ENCODE results near the gene CTCF. TPM values are rescaled to one million over a fixed set of nuclear protein-coding genes. Genes with fewer than 3 reads are reported as not detected.

Gene CTCF
- total RNA-seq, 3 donors from 2014 or later, result 41.1 to 55.5 (median 43.4) TPM

GRCh38 chr16:67571981-67572431, 9.7 kb downstream of the CTCF start:
- Histone ChIP-seq H3K4me3 (no peak overlapping the region), H3K4me1 (ENCODE audit: low read depth) (peaks cover 3% of the 10 kb centered on the region), H3K9me3 (no peaks in the 10 kb centered on the region), H3K36me3 (ENCODE audit: low read depth) (no peaks in the 10 kb centered on the region)
- TF ChIP-seq CTCF (IDR thresholded peaks at IDR 0.05), result no peak
- no peak for ATAC-seq
- no peak for DNase-seq
- intact Hi-C loops (cut with DNase I, micrococcal nuclease), result no loop called here

GRCh38 chr16:67579686-67580085, 17.4 kb downstream of the CTCF start:
- no peaks in the 10 kb centered on the region for H3K9me3 ChIP-seq
- DNase-seq (no peak), ATAC-seq (no peak)
- no peak overlapping the region for H3K4me3 ChIP-seq
- no peak for TF ChIP-seq CTCF (IDR thresholded peaks at IDR 0.05)
- intact Hi-C loops (cut with DNase I, micrococcal nuclease), result no loop called here
- peaks cover 3% of the 10 kb centered on the region for H3K4me1 ChIP-seq (ENCODE audit: low read depth)
- no peaks in the 10 kb centered on the region for H3K36me3 ChIP-seq (ENCODE audit: low read depth)

- intact Hi-C loops (cut with DNase I, micrococcal nuclease), result no loop called here
- TF ChIP-seq CTCF (IDR thresholded peaks at IDR 0.05), result no peak
- Histone ChIP-seq H3K36me3 (ENCODE audit: low read depth) (no peaks in the 10 kb centered on the region), H3K9me3 (no peaks in the 10 kb centered on the region), H3K4me1 (ENCODE audit: low read depth) (peaks cover 3% of the 10 kb centered on the region), H3K4me3 (no peak overlapping the region)
- ATAC-seq (no peak), DNase-seq (no peak)
Measured at GRCh38 chr16:67580202-67580601, 17.9 kb downstream of the CTCF start.

- Histone ChIP-seq H3K4me1 (ENCODE audit: low read depth) (no peaks in the 10 kb centered on the region), H3K4me3 (no peak overlapping the region), H3K36me3 (ENCODE audit: low read depth) (no peaks in the 10 kb centered on the region), H3K9me3 (no peaks in the 10 kb centered on the region)
- ATAC-seq (no peak), DNase-seq (no peak)
- no peak for TF ChIP-seq CTCF (IDR thresholded peaks at IDR 0.05)
- intact Hi-C loops (cut with DNase I, micrococcal nuclease), result no loop called here
Measured at GRCh38 chr16:67593288-67593687, 31.0 kb downstream of the CTCF start.

GRCh38 chr16:67593701-67594100, 31.4 kb downstream of the CTCF start:
- Histone ChIP-seq H3K4me3 (no peak overlapping the region), H3K9me3 (no peaks in the 10 kb centered on the region), H3K4me1 (ENCODE audit: low read depth) (no peaks in the 10 kb centered on the region), H3K36me3 (ENCODE audit: low read depth) (no peaks in the 10 kb centered on the region)
- intact Hi-C loops (cut with DNase I, micrococcal nuclease), result no loop called here
- ATAC-seq (no peak), DNase-seq (no peak)
- no peak for TF ChIP-seq CTCF (IDR thresholded peaks at IDR 0.05)

GRCh38 chr16:67594256-67594915, 32.1 kb downstream of the CTCF start:
- DNase-seq, result no peak
- intact Hi-C loops (cut with DNase I, micrococcal nuclease), result no loop called here
- H3K9me3 ChIP-seq, result no peaks in the 10 kb centered on the region
- H3K4me1 ChIP-seq (ENCODE audit: low read depth), result no peaks in the 10 kb centered on the region
- no peak overlapping the region for H3K4me3 ChIP-seq
- no peak for ATAC-seq
- no peak for TF ChIP-seq CTCF (IDR thresholded peaks at IDR 0.05)
- no peaks in the 10 kb centered on the region for H3K36me3 ChIP-seq (ENCODE audit: low read depth)

All from mucosa of descending colon (tissue), 3 donors.